DMS 273 treated with DMSO at 0.1 percent for 48 hours (cell line): ENCODE results near the gene SELENOV.

Experiments used
- DNase-seq: peaks from one replicate; lab custom pipeline; 2025; lab: John Stamatoyannopoulos, UW

SELENOV gene

DNA sequence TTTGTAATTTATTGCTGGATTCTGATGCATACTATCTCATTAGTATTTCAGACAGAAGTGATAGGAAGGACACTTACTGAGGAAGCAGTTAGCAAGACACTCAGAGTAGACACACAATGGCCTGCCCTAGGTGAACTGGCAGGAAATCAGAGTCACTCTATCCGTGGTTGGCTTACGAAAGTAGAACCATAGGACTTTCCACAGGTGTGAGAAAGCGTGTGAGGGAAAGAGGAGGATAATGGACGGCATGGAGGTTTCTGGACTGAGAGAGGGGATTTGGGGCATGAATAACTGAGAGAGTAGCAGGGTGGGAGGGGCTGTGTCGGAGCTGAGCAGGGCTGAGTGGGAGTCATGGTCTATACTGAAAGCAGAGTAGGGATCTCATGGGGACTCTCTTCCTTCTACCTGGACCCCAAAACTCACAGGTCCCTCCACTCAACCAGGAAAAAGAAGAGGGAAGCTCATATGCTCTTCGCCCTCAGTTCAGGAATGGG is 43.7 kb downstream of the SELENOV start:
- no peak for DNase-seq

GRCh38 chr19:39563408-39563807 is 48.5 kb downstream of the SELENOV start:
- no peak for DNase-seq

DNA sequence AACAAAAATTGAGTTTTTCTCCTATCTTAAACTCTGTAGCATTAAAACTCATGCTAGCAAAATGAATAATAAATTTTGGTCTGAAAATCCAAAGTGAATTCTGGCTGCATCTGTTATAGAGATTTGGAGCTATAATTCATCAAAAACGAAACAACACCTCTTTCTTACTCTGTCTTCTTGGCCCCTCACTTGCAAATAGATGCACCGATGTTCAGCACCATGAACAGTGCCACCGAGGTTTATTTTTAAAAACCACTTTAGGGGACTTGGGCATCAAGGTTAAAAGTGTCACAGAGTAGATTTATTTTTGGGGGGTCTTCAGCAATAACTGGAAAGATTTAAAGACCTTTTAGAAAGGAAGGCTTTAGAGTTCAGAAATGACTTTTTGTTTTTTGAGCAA is 51.1 kb downstream of the SELENOV start:
- no peak for DNase-seq

GRCh38 chr19:39568604-39569003 is 53.7 kb downstream of the SELENOV start:
- no peak for DNase-seq
